Activated naive CD8-positive, alpha-beta T cell treated with anti-CD3 and anti-CD28 coated beads, Interleukin-2, amount 10 ng/mL, durations not matched to agents 7 days and 5 days (primary cell): Measurements from ENCODE around the gene SLC23A1. TPM values are rescaled to one million over a fixed set of nuclear protein-coding genes. Genes with fewer than 3 reads are reported as not detected.
A peak's percentile ranks its signal among the peaks of the same experiment; 100 is the strongest.

ENCODE experiments used
- ATAC-seq: fragments of 150-1000 bp; cut with Tn5 transposase; one replicate; pipeline ENCODE4 v1.10.0; 2021; ENCODE audit warnings: low read depth, moderate library complexity
- POLR2A ChIA-PET: fragments of 350-600 bp; sonication (Branson Sonifier 250); formaldehyde crosslinking; loops from one replicate; lab custom pipeline; 2021; ENCODE audit warnings: antibody characterized with exemption; lab: Charles Lee
- DNase-seq: peaks from one replicate; pipeline ENCODE4 v3.0.0; 2021
- H3K27ac Mint-ChIP-seq: one replicate; pipeline ENCODE4 v1.8.0; 2022; ENCODE audit warnings: mild to moderate bottlenecking, mixed read lengths
- H3K27me3 Mint-ChIP-seq: one replicate; pipeline ENCODE4 v1.8.0; 2022; ENCODE audit warnings: mild to moderate bottlenecking, moderate library complexity, mixed read lengths
- H3K36me3 Mint-ChIP-seq: one replicate; pipeline ENCODE4 v1.8.0; 2021; ENCODE audit warnings: mild to moderate bottlenecking, mixed read lengths
- H3K4me1 Mint-ChIP-seq: one replicate; pipeline ENCODE4 v1.8.0; 2021; ENCODE audit warnings: mixed read lengths
- H3K4me3 Mint-ChIP-seq: one replicate; pipeline ENCODE4 v1.8.0; 2022; ENCODE audit warnings: mild to moderate bottlenecking, moderate library complexity, mixed read lengths
- H3K9me3 Mint-ChIP-seq: one replicate; pipeline ENCODE4 v1.8.0; 2021; ENCODE audit warnings: mixed read lengths
- total RNA-seq, 2 experiments: library from RNA; stranded (reverse); gene quantifications; one replicate each; pipeline ENCODE4 v1.2.3, GENCODE V29; 2021

SLC23A1 gene
- total RNA-seq, 2 experiments from 2014 or later, result 1.3 to 1.8 TPM

GRCh38 chr5:139382807-139383206, 290 bp downstream of the SLC23A1 start:
- POLR2A ChIA-PET, result no interaction called here
- no peak for DNase-seq
- peaks cover 4% of the 10 kb centered on the region for H3K36me3 Mint-ChIP-seq
- no peak overlapping the region for H3K4me3 Mint-ChIP-seq
- peaks cover 41% of the 10 kb centered on the region for H3K4me1 Mint-ChIP-seq
- no peaks in the 10 kb centered on the region for H3K27me3 Mint-ChIP-seq
- H3K9me3 Mint-ChIP-seq, result no peaks in the 10 kb centered on the region
- no peak overlapping the region for H3K27ac Mint-ChIP-seq
- ATAC-seq, result no peak

- no peak overlapping the region for H3K4me3 Mint-ChIP-seq
- no peak overlapping the region for H3K27ac Mint-ChIP-seq
- no peaks in the 10 kb centered on the region for H3K9me3 Mint-ChIP-seq
- peaks cover 40% of the 10 kb centered on the region for H3K4me1 Mint-ChIP-seq
- POLR2A ChIA-PET, result interaction anchor here (0.7 kb wide), 1 partner anchor 14 kb away, joined by 3 read pairs; no protein-coding TSS in a partner anchor
- ATAC-seq, result no peak
- H3K36me3 Mint-ChIP-seq, result peaks cover 7% of the 10 kb centered on the region
- no peaks in the 10 kb centered on the region for H3K27me3 Mint-ChIP-seq
- no peak for DNase-seq
Measured at GRCh38 chr5:139381837-139382761, 998 bp downstream of the SLC23A1 start.

- Mint-ChIP-seq H3K4me1 (peaks cover 24% of the 10 kb centered on the region), H3K36me3 (peaks cover 8% of the 10 kb centered on the region), H3K27ac (peak overlapping the region; percentile 2), H3K9me3 (no peaks in the 10 kb centered on the region), H3K4me3 (no peak overlapping the region), H3K27me3 (no peaks in the 10 kb centered on the region)
- ATAC-seq, result no peak
- no peak for DNase-seq
- POLR2A ChIA-PET, result interaction anchor here (1.0 kb wide), 1 partner anchor 12 kb away, joined by 3 read pairs; no protein-coding TSS in a partner anchor
Measured at GRCh38 chr5:139379626-139380449, 3.3 kb downstream of the SLC23A1 start.

- Mint-ChIP-seq H3K36me3 (peaks cover 10% of the 10 kb centered on the region), H3K4me3 (no peak overlapping the region), H3K4me1 (peaks cover 17% of the 10 kb centered on the region), H3K27ac (no peak overlapping the region), H3K27me3 (no peaks in the 10 kb centered on the region), H3K9me3 (no peaks in the 10 kb centered on the region)
- DNase-seq (peak; percentile 22), ATAC-seq (no peak)
- POLR2A ChIA-PET, result interaction anchor here (0.7 to 0.8 kb wide), 2 partner anchors 9 to 85 kb away, joined by 3 read pairs; partner anchors contain the start of gene MATR3
Measured at GRCh38 chr5:139378941-139379361, 4.1 kb downstream of the SLC23A1 start.

GRCh38 chr5:139378101-139378825, 4.8 kb downstream of the SLC23A1 start:
- Mint-ChIP-seq H3K9me3 (no peaks in the 10 kb centered on the region), H3K4me1 (peaks cover 16% of the 10 kb centered on the region), H3K27me3 (no peaks in the 10 kb centered on the region), H3K4me3 (no peak overlapping the region), H3K36me3 (peaks cover 15% of the 10 kb centered on the region), H3K27ac (no peak overlapping the region)
- POLR2A ChIA-PET, result interaction anchor here (0.8 kb wide), 1 partner anchor 10 kb away, joined by 3 read pairs; no protein-coding TSS in a partner anchor
- no peak for DNase-seq
- ATAC-seq, result no peak

- no peaks in the 10 kb centered on the region for H3K9me3 Mint-ChIP-seq
- no peak for ATAC-seq
- H3K27ac Mint-ChIP-seq, result no peak overlapping the region
- H3K36me3 Mint-ChIP-seq, result peaks cover 20% of the 10 kb centered on the region
- peaks cover 15% of the 10 kb centered on the region for H3K4me1 Mint-ChIP-seq
- no peaks in the 10 kb centered on the region for H3K27me3 Mint-ChIP-seq
- no peak overlapping the region for H3K4me3 Mint-ChIP-seq
- POLR2A ChIA-PET, result interaction anchor here (0.9 to 1.2 kb wide), 2 partner anchors 12 to 14 kb away, joined by 3 to 4 read pairs; partner anchors contain the start of gene MZB1
- no peak for DNase-seq
Measured at GRCh38 chr5:139377226-139377625, 5.9 kb downstream of the SLC23A1 start.

- Mint-ChIP-seq H3K4me1 (peaks cover 21% of the 10 kb centered on the region), H3K9me3 (no peaks in the 10 kb centered on the region), H3K27me3 (no peaks in the 10 kb centered on the region), H3K36me3 (peaks cover 24% of the 10 kb centered on the region), H3K4me3 (no peak overlapping the region), H3K27ac (no peak overlapping the region)
- DNase-seq (no peak), ATAC-seq (no peak)
- POLR2A ChIA-PET, result interaction anchor here (0.7 to 1.2 kb wide), 3 partner anchors 13 to 15 kb away, joined by 3 to 4 read pairs (median 3); partner anchors contain the start of gene MZB1
Measured at GRCh38 chr5:139376364-139376763, 6.7 kb downstream of the SLC23A1 start.

- peak overlapping the region; percentile 32 for H3K27ac Mint-ChIP-seq
- no peaks in the 10 kb centered on the region for H3K9me3 Mint-ChIP-seq
- POLR2A ChIA-PET, result no interaction called here
- H3K36me3 Mint-ChIP-seq, result peaks cover 24% of the 10 kb centered on the region
- DNase-seq (no peak), ATAC-seq (peak; percentile 15)
- no peaks in the 10 kb centered on the region for H3K27me3 Mint-ChIP-seq
- H3K4me1 Mint-ChIP-seq, result peaks cover 27% of the 10 kb centered on the region
- no peak overlapping the region for H3K4me3 Mint-ChIP-seq
Measured at GRCh38 chr5:139374909-139375308, 8.2 kb downstream of the SLC23A1 start.

GRCh38 chr5:139371482-139372435, 11.3 kb downstream of the SLC23A1 start:
- peak overlapping the region; percentile 47 for H3K4me3 Mint-ChIP-seq
- peaks cover 23% of the 10 kb centered on the region for H3K36me3 Mint-ChIP-seq
- POLR2A ChIA-PET, result interaction anchor here (0.8 to 1.7 kb wide), 5 partner anchors 13 to 78 kb away, joined by 3 to 5 read pairs (median 3); partner anchors contain the start of genes MATR3 and PAIP2
- H3K4me1 Mint-ChIP-seq, result peaks cover 19% of the 10 kb centered on the region
- peak overlapping the region; percentile 58 for H3K27ac Mint-ChIP-seq
- H3K27me3 Mint-ChIP-seq, result no peaks in the 10 kb centered on the region
- peak; percentile 38 for ATAC-seq
- no peak for DNase-seq
- no peaks in the 10 kb centered on the region for H3K9me3 Mint-ChIP-seq

- Mint-ChIP-seq H3K9me3 (no peaks in the 10 kb centered on the region), H3K36me3 (peaks cover 32% of the 10 kb centered on the region), H3K27ac (no peak overlapping the region), H3K27me3 (no peaks in the 10 kb centered on the region), H3K4me3 (no peak overlapping the region), H3K4me1 (peaks cover 19% of the 10 kb centered on the region)
- DNase-seq, result no peak
- no peak for ATAC-seq
- POLR2A ChIA-PET, result interaction anchor here (1.5 to 2.1 kb wide), 2 partner anchors 19 to 25 kb away, joined by 3 to 5 read pairs; no protein-coding TSS in a partner anchor
Measured at GRCh38 chr5:139369181-139369580, 13.9 kb downstream of the SLC23A1 start.

- ATAC-seq, result no peak
Measured at GRCh38 chr5:139368613-139369012, 14.5 kb downstream of the SLC23A1 start.

More at GRCh38 chr5:139368613-139369012, 14.5 kb downstream of the SLC23A1 start:
- Mint-ChIP-seq H3K36me3 (peaks cover 35% of the 10 kb centered on the region), H3K9me3 (no peaks in the 10 kb centered on the region), H3K4me1 (peaks cover 19% of the 10 kb centered on the region), H3K27ac (no peak overlapping the region), H3K4me3 (no peak overlapping the region), H3K27me3 (no peaks in the 10 kb centered on the region)
- POLR2A ChIA-PET, result interaction anchor here (1.0 to 2.1 kb wide), 4 partner anchors 20 to 92 kb away, joined by 3 to 5 read pairs (median 3); no protein-coding TSS in a partner anchor
- no peak for DNase-seq
